Chondrocyte (in vitro differentiated cells): ENCODE results near the gene PLD4. TPM values are rescaled to one million over a fixed set of nuclear protein-coding genes. Genes with fewer than 3 reads are reported as not detected.
A peak's percentile ranks its signal among the peaks of the same experiment; 100 is the strongest.
"Not testable (repeated sequence)": the region's sequence is repeated elsewhere in the genome, so short reads cannot be mapped to it uniquely, and the experiment has no call there.

Source experiments
- DNase-seq: peaks from one replicate; pipeline ENCODE4 v3.0.0; 2021; ENCODE audit warnings: mixed read lengths, low spot score
- H3K27ac Mint-ChIP-seq: one replicate; pipeline ENCODE4 v1.8.0; 2021; ENCODE audit warnings: mild to moderate bottlenecking, moderate library complexity, mixed read lengths; ENCODE audit not compliant: unreplicated experiment
- H3K27me3 Mint-ChIP-seq: 2 replicates; pipeline ENCODE4 v1.8.0; 2021; ENCODE audit warnings: low read depth, mixed read lengths
- H3K36me3 Mint-ChIP-seq: 2 replicates; pipeline ENCODE4 v1.8.0; 2021; ENCODE audit warnings: low read depth, mixed read lengths
- H3K4me1 Mint-ChIP-seq: 2 replicates; pipeline ENCODE4 v1.8.0; 2021; ENCODE audit warnings: low read depth, mild to moderate bottlenecking, mixed read lengths
- H3K4me3 Mint-ChIP-seq: one replicate; pipeline ENCODE4 v1.8.0; 2021; ENCODE audit warnings: mild to moderate bottlenecking, moderate library complexity, mixed read lengths; ENCODE audit not compliant: unreplicated experiment
- H3K9me3 Mint-ChIP-seq: 2 replicates; pipeline ENCODE4 v1.8.0; 2021; ENCODE audit warnings: low read depth, mixed read lengths
- CTCF ChIP-seq: fragments of 200-600 bp; sonication (generic); IDR thresholded peaks from 2 replicates; pipeline ENCODE4 v1.5.0; 2021; ENCODE audit warnings: antibody characterized with exemption, mild to moderate bottlenecking, moderate library complexity
- total RNA-seq: library from RNA; stranded (reverse); gene quantifications from 3 replicates; pipeline ENCODE4 v1.2.1, GENCODE V29; 2021

PLD4 gene
- total RNA-seq, 1 donor from 2014 or later, result 0.10 TPM

- DNase-seq, H3K27me3 Mint-ChIP-seq, H3K4me3 Mint-ChIP-seq, H3K27ac Mint-ChIP-seq, H3K4me1 Mint-ChIP-seq, H3K9me3 Mint-ChIP-seq: not testable (repeated sequence)
- H3K36me3 Mint-ChIP-seq, result peaks cover 27% of the 10 kb centered on the region
Observed at GRCh38 chr14:104947201-104947600, 22.5 kb downstream of the PLD4 start.

- H3K27ac Mint-ChIP-seq, DNase-seq, H3K4me1 Mint-ChIP-seq, H3K9me3 Mint-ChIP-seq, H3K4me3 Mint-ChIP-seq, H3K27me3 Mint-ChIP-seq: not testable (repeated sequence)
- peaks cover 27% of the 10 kb centered on the region for H3K36me3 Mint-ChIP-seq
Observed at GRCh38 chr14:104947881-104948735, 23.4 kb downstream of the PLD4 start.

- peaks cover 30% of the 10 kb centered on the region for H3K36me3 Mint-ChIP-seq
- H3K9me3 Mint-ChIP-seq, result no peaks in the 10 kb centered on the region
- no peaks in the 10 kb centered on the region for H3K27me3 Mint-ChIP-seq
- no peak overlapping the region for H3K4me3 Mint-ChIP-seq
- no peaks in the 10 kb centered on the region for H3K4me1 Mint-ChIP-seq
- H3K27ac Mint-ChIP-seq, result no peak overlapping the region
- no peak for TF ChIP-seq CTCF
- DNase-seq, result no peak
Observed at GRCh38 chr14:104948736-104949031, 24.0 kb downstream of the PLD4 start.

GRCh38 chr14:104949406-104949955, 24.8 kb downstream of the PLD4 start:
- not testable (repeated sequence) for H3K27ac Mint-ChIP-seq, H3K27me3 Mint-ChIP-seq, H3K4me3 Mint-ChIP-seq, H3K9me3 Mint-ChIP-seq, H3K4me1 Mint-ChIP-seq
- peak; percentile 68 for DNase-seq
- peaks cover 34% of the 10 kb centered on the region for H3K36me3 Mint-ChIP-seq

- Mint-ChIP-seq H3K4me1 (no peaks in the 10 kb centered on the region), H3K36me3 (peaks cover 33% of the 10 kb centered on the region), H3K27me3 (no peaks in the 10 kb centered on the region), H3K9me3 (no peaks in the 10 kb centered on the region), H3K27ac (no peak overlapping the region), H3K4me3 (no peak overlapping the region)
- TF ChIP-seq CTCF, result no peak
- DNase-seq, result peak; percentile 67
Observed at GRCh38 chr14:104950021-104950420, 25.3 kb downstream of the PLD4 start.

GRCh38 chr14:104950701-104951100, 26.0 kb downstream of the PLD4 start:
- not testable (repeated sequence) for H3K27ac Mint-ChIP-seq, H3K27me3 Mint-ChIP-seq, H3K4me1 Mint-ChIP-seq, H3K9me3 Mint-ChIP-seq, H3K4me3 Mint-ChIP-seq
- peak; percentile 47 for DNase-seq
- peaks cover 34% of the 10 kb centered on the region for H3K36me3 Mint-ChIP-seq

- H3K36me3 Mint-ChIP-seq, result peaks cover 41% of the 10 kb centered on the region
- H3K4me1 Mint-ChIP-seq, H3K27me3 Mint-ChIP-seq, H3K4me3 Mint-ChIP-seq, H3K27ac Mint-ChIP-seq, H3K9me3 Mint-ChIP-seq: not testable (repeated sequence)
- DNase-seq, result peak; percentile 66
Observed at GRCh38 chr14:104951863-104952657, 27.4 kb downstream of the PLD4 start.
